Hepatocyte (in vitro differentiated cells): ENCODE data around the gene EDARADD. TPM values are rescaled to one million over a fixed set of nuclear protein-coding genes. Genes with fewer than 3 reads are reported as not detected.
"Not testable (repeated sequence)": the region's sequence is repeated elsewhere in the genome, so short reads cannot be mapped to it uniquely, and the experiment has no call there.

Experiments used
- DNase-seq: peaks from one replicate; pipeline ENCODE4 v3.0.0-alpha.2; 2016; ENCODE audit warnings: low spot score
- H2AFZ ChIP-seq: fragments of 200-600 bp; sonication (generic); 2 replicates; pipeline ENCODE4 v1.6.0; 2016; ENCODE audit warnings: antibody characterized with exemption, mild to moderate bottlenecking
- H3K27ac ChIP-seq: fragments of 200-600 bp; sonication (generic); 2 replicates; pipeline ENCODE4 v1.5.1; 2016; ENCODE audit warnings: mild to moderate bottlenecking
- H3K27me3 ChIP-seq: fragments of 200-600 bp; sonication (generic); 2 replicates; pipeline ENCODE4 v1.6.1; 2016
- H3K36me3 ChIP-seq: fragments of 200-600 bp; sonication (generic); replicated peaks from 2 replicates; pipeline ENCODE4 v1.5.1; 2016; ENCODE audit warnings: low read depth; ENCODE audit not compliant: insufficient read depth
- H3K4me1 ChIP-seq: fragments of 200-600 bp; sonication (generic); 2 replicates; pipeline ENCODE4 v1.5.1; 2016; ENCODE audit warnings: mild to moderate bottlenecking, moderate library complexity; ENCODE audit not compliant: insufficient read depth
- H3K4me2 ChIP-seq: fragments of 200-600 bp; sonication (generic); 2 replicates; pipeline ENCODE4 v1.6.0; 2016
- H3K4me3 ChIP-seq: fragments of 200-600 bp; sonication (generic); 2 replicates; pipeline ENCODE4 v1.5.1; 2016; ENCODE audit warnings: mild to moderate bottlenecking
- H3K79me2 ChIP-seq: fragments of 200-600 bp; sonication (generic); 2 replicates; pipeline ENCODE4 v1.6.0; 2017; ENCODE audit warnings: mild to moderate bottlenecking
- H3K9me2 ChIP-seq: fragments of 200-600 bp; sonication (generic); replicated peaks from 2 replicates; pipeline ENCODE4 v1.6.0; 2017; ENCODE audit warnings: mild to moderate bottlenecking; ENCODE audit not compliant: insufficient read depth
- H3K9me3 ChIP-seq: fragments of 200-600 bp; sonication (generic); 2 replicates; pipeline ENCODE4 v1.5.1; 2016; ENCODE audit warnings: low read depth, mild to moderate bottlenecking
- H4K20me1 ChIP-seq: fragments of 200-600 bp; sonication (generic); 2 replicates; pipeline ENCODE4 v1.6.0; 2016; ENCODE audit warnings: mild to moderate bottlenecking; ENCODE audit not compliant: insufficient read depth, poor library complexity, severe bottlenecking
- CTCF ChIP-seq: fragments of 200-600 bp; sonication (generic); IDR thresholded peaks from 2 replicates; pipeline ENCODE4 v1.5.1; 2016; ENCODE audit warnings: antibody characterized with exemption, mild to moderate bottlenecking; ENCODE audit not compliant: poor library complexity
- EZH2 ChIP-seq: fragments of 200-600 bp; sonication (generic); IDR thresholded peaks from 2 replicates; pipeline ENCODE4 v1.6.1; 2016; ENCODE audit warnings: antibody characterized with exemption, mild to moderate bottlenecking, borderline replicate concordance
- EZH2phosphoT487 ChIP-seq: fragments of 200-600 bp; sonication (generic); IDR thresholded peaks from one replicate; pipeline ENCODE4 v1.6.1; 2018; ENCODE audit warnings: antibody characterized with exemption, mild to moderate bottlenecking, low read depth, moderate library complexity; ENCODE audit not compliant: unreplicated experiment, severe bottlenecking
- WGBS: methylation state at CpG from one replicate; pipeline ENCODE4 v1.1.6; 2016; ENCODE audit warnings: low lambda C conversion rate; ENCODE audit errors: missing lambda C conversion rate; 5-methylcytosine and 5-hydroxymethylcytosine counted together
- polyA plus RNA-seq: library from polyadenylated mRNA; unstranded; fragments of >200 nt; fragmentation: Nextera tagmentation; extraction: Ambion mirVana; gene quantifications from 2 replicates; pipeline ENCODE4 v1.2.1, GENCODE V29; 2016
- total RNA-seq: library from RNA; depleted of rRNA; stranded (reverse); fragments of >200 nt; gene quantifications from 2 replicates; pipeline ENCODE4 v1.2.3, GENCODE V29; 2014

Gene EDARADD
- total and polyA plus RNA-seq, 2 experiments from 2014 or later, result 1.7 to 4.5 TPM

- Histone ChIP-seq H4K20me1 (no peaks in the 10 kb centered on the region), H3K4me1 (no peaks in the 10 kb centered on the region), H3K79me2 (no peaks in the 10 kb centered on the region), H3K9me2 (no peaks in the 10 kb centered on the region), H3K4me2 (no peak overlapping the region), H3K36me3 (no peaks in the 10 kb centered on the region), H3K27me3 (no peaks in the 10 kb centered on the region), H2AFZ (no peak overlapping the region), H3K9me3 (no peaks in the 10 kb centered on the region), H3K4me3 (no peak overlapping the region), H3K27ac (no peak overlapping the region)
- 97% methylated on average over 5 of the region's 5 CpGs for WGBS
- DNase-seq, result no peak
- TF ChIP-seq CTCF, result no peak
Measured at GRCh38 chr1:236363237-236363636, 30.8 kb upstream of the EDARADD start.

- Histone ChIP-seq H3K4me1 (no peaks in the 10 kb centered on the region), H3K9me2 (no peaks in the 10 kb centered on the region), H3K36me3 (no peaks in the 10 kb centered on the region), H3K27me3 (no peaks in the 10 kb centered on the region), H3K79me2 (no peaks in the 10 kb centered on the region), H3K27ac (no peak overlapping the region), H4K20me1 (no peaks in the 10 kb centered on the region), H3K9me3 (no peaks in the 10 kb centered on the region), H3K4me3 (no peak overlapping the region), H2AFZ (peak overlapping the region; percentile 3), H3K4me2 (peak overlapping the region; percentile 4)
- 46% methylated on average over 7 of the region's 7 CpGs for WGBS
- DNase-seq, result no peak
- TF ChIP-seq EZH2phosphoT487 (no peak), CTCF (no peak), EZH2 (no peak)
Measured at GRCh38 chr1:236365999-236366570, 28.0 kb upstream of the EDARADD start.

- not testable (repeated sequence) for H3K79me2 ChIP-seq, H3K27me3 ChIP-seq, H3K9me2 ChIP-seq, H3K4me3 ChIP-seq, DNase-seq, H3K27ac ChIP-seq, H4K20me1 ChIP-seq, H3K36me3 ChIP-seq, H2AFZ ChIP-seq, H3K9me3 ChIP-seq, H3K4me1 ChIP-seq
- WGBS, result 92% methylated on average over 12 of the region's 12 CpGs
- H3K4me2 ChIP-seq, result peak overlapping the region; percentile 4
Measured at GRCh38 chr1:236366681-236367080, 27.4 kb upstream of the EDARADD start.

GRCh38 chr1:236370420-236370819, 23.7 kb upstream of the EDARADD start:
- Histone ChIP-seq H4K20me1 (no peaks in the 10 kb centered on the region), H2AFZ (no peak overlapping the region), H3K36me3 (no peaks in the 10 kb centered on the region), H3K4me2 (no peak overlapping the region), H3K9me3 (no peaks in the 10 kb centered on the region), H3K79me2 (no peaks in the 10 kb centered on the region), H3K27me3 (no peaks in the 10 kb centered on the region), H3K4me1 (no peaks in the 10 kb centered on the region), H3K27ac (no peak overlapping the region), H3K4me3 (no peak overlapping the region), H3K9me2 (no peaks in the 10 kb centered on the region)
- TF ChIP-seq CTCF (no peak), EZH2phosphoT487 (no peak), EZH2 (no peak)
- DNase-seq, result no peak
- 71% methylated on average over 1 of the region's 1 CpG for WGBS
